ENCODE measurements around the gene ZNF394.

ZNF394 gene

GRCh38 chr7:99446096-99446495 is 54.0 kb downstream of the ZNF394 start:
- Histone ChIP-seq H3K4me3 (ENCODE audit: low read depth in 1 of 2, low read length in 2 of 2) (no peak overlapping the region), H3K27me3 (ENCODE audit: control insufficient read depth in 1 of 2, insufficient read depth in 2 of 2, low read length in 2 of 2) (no peaks in the 10 kb centered on the region), H3K27ac (ENCODE audit: low read depth, low read length) (no peak overlapping the region), H3K36me3 (ENCODE audit: insufficient read depth, low read length) (peaks cover 65% of the 10 kb centered on the region), H3K9me3 (ENCODE audit: low read length) (no peaks in the 10 kb centered on the region), H3K4me1 (ENCODE audit: insufficient read depth, low read length) (peaks cover 3% of the 10 kb centered on the region), H3K9ac (ENCODE audit: low read length) (no peak overlapping the region)
